GM12878 (cell line): ENCODE data around the gene SFXN1. TPM values are rescaled to one million over a fixed set of nuclear protein-coding genes. Genes with fewer than 3 reads are reported as not detected.

Experiments used
- ATAC-seq: fragments of 200-7000 bp; cut with Tn5 transposase; 3 replicates; pipeline ENCODE4 v1.9.1; 2020; ENCODE audit warnings: mild to moderate bottlenecking, moderate library complexity
- BruUV-seq: library from RNA; stranded (reverse); fragments of 400-500 nt; replicated peaks from 2 replicates; lab custom pipeline; 2021; lab: Mats Ljungman, UMichigan
- CTCF ChIA-PET: fragments of 300-600 bp; sonication (Branson Sonifier 250); formaldehyde crosslinking; extraction: SDS; loops from one replicate; lab custom pipeline; 2021; ENCODE audit warnings: inconsistent platforms; lab: Yijun Ruan, JAX
- POLR2A ChIA-PET: fragments of 350-600 bp; formaldehyde crosslinking; extraction: SDS; loops from one replicate; lab custom pipeline; 2021; ENCODE audit warnings: inconsistent platforms; lab: Charles Lee
- RAD21 ChIA-PET: fragments of 300-600 bp; sonication (Branson Sonifier 250); formaldehyde crosslinking; loops from one replicate; lab custom pipeline; 2023; ENCODE audit warnings: antibody characterized with exemption; ENCODE audit not compliant: unreplicated experiment; lab: Charles Lee
- SMC1A ChIA-PET: fragments of 300-600 bp; sonication (Branson Sonifier 250); formaldehyde crosslinking; loops from one replicate; lab custom pipeline; 2023; ENCODE audit not compliant: unreplicated experiment, uncharacterized antibody; lab: Charles Lee
- DNase-seq: peaks from one replicate; pipeline ENCODE4 v3.0.0-alpha.2; 2011; ENCODE audit warnings: low read depth, low spot score
- FAIRE-seq: peaks from 3 replicates; lab custom pipeline; 2011; peaks lifted over from hg19 to GRCh38; lab: Jason Lieb, UNC
- H2AFZ ChIP-seq: 2 replicates; pipeline ENCODE4 v1.6.0; 2011; ENCODE audit warnings: low read depth, low read length, control low read depth; ENCODE audit not compliant: control insufficient read depth
- H3K27ac ChIP-seq: 2 replicates; pipeline ENCODE4 v1.5.1; 2011; ENCODE audit warnings: control low read depth; ENCODE audit not compliant: control insufficient read depth, insufficient read depth
- H3K27me3 ChIP-seq, 2 experiments: replicated peaks in 1 of 2; 2 replicates each; pipeline versions ENCODE4 v1.6.0 to v1.6.1; 2011; ENCODE audit warnings: low read length in 1 of 2; ENCODE audit not compliant: control insufficient read depth in 2 of 2, insufficient read depth in 2 of 2
- H3K36me3 ChIP-seq, 2 experiments: 2 replicates each; pipeline ENCODE4 v1.5.1; 2011; ENCODE audit warnings: low read length in 1 of 2; ENCODE audit not compliant: control insufficient read depth in 2 of 2, insufficient read depth in 2 of 2
- H3K4me1 ChIP-seq: 2 replicates; pipeline ENCODE4 v1.6.1; 2011; ENCODE audit warnings: mild to moderate bottlenecking, low read length, moderate library complexity, mixed read lengths; ENCODE audit not compliant: control insufficient read depth, insufficient read depth
- H3K4me2 ChIP-seq: 2 replicates; pipeline ENCODE4 v1.6.0; 2011; ENCODE audit warnings: control low read depth; ENCODE audit not compliant: control insufficient read depth, insufficient read depth
- H3K4me3 ChIP-seq: fragments of 200-600 bp; sonication (generic); 2 replicates; pipeline ENCODE4 v1.5.1; 2016
- H3K79me2 ChIP-seq: 2 replicates; pipeline ENCODE4 v1.6.0; 2011; ENCODE audit warnings: low read length; ENCODE audit not compliant: control insufficient read depth, insufficient read depth
- H3K9ac ChIP-seq: 2 replicates; pipeline ENCODE4 v1.8.0; 2011; ENCODE audit warnings: low read length, control low read depth, mixed read lengths; ENCODE audit not compliant: control insufficient read depth, insufficient read depth
- H3K9me3 ChIP-seq: replicated peaks from 3 replicates; pipeline ENCODE4 v1.5.1; 2011; ENCODE audit warnings: mild to moderate bottlenecking, low read length; ENCODE audit not compliant: control insufficient read depth, insufficient read depth
- H4K20me1 ChIP-seq: 2 replicates; pipeline ENCODE4 v1.6.0; 2011; ENCODE audit not compliant: control insufficient read depth, insufficient read depth
- ASH2L ChIP-seq: fragments of 300-600, 200-600 bp; sonication (generic); IDR thresholded peaks from 2 replicates; pipeline ENCODE4 v1.6.1; 2017; ENCODE audit warnings: low read depth, mild to moderate bottlenecking, borderline replicate concordance
- BRCA1 ChIP-seq: IDR thresholded peaks from 2 replicates; pipeline ENCODE4 v1.6.1; 2011; ENCODE audit warnings: low read depth, low read length, improper control_type of control experiment
- CBFB ChIP-seq: IDR thresholded peaks from 2 replicates; pipeline ENCODE4 v1.6.1; 2016; ENCODE audit warnings: antibody characterized with exemption, low read depth
- CBX3 ChIP-seq: fragments of 200-600 bp; sonication (generic); IDR thresholded peaks from 2 replicates; pipeline ENCODE4 v1.6.1; 2016; ENCODE audit warnings: low read depth, borderline replicate concordance
- CREB1 ChIP-seq: IDR thresholded peaks from 2 replicates; pipeline ENCODE4 v1.6.1; 2012; ENCODE audit warnings: low read depth, mild to moderate bottlenecking, inconsistent platforms
- ETV6 ChIP-seq, 2 experiments: fragments of 450-650 bp in 1 of 2; IDR thresholded peaks in 1 of 2; conservative IDR thresholded peaks in 1 of 2; 2 replicates each; pipeline ENCODE4 v1.6.1; 2014; ENCODE audit warnings: antibody characterized with exemption in 1 of 2, borderline replicate concordance in 1 of 2, low read depth in 1 of 2, mild to moderate bottlenecking in 1 of 2, moderate library complexity in 1 of 2
- FOS ChIP-seq: IDR thresholded peaks from 3 replicates; pipeline ENCODE4 v1.6.1; 2011; ENCODE audit warnings: borderline replicate concordance; ENCODE audit not compliant: insufficient read length; ENCODE audit errors: extremely low read depth
- HDAC2 ChIP-seq: fragments of 200-600 bp; sonication (generic); IDR thresholded peaks from 2 replicates; pipeline ENCODE4 v1.6.1; 2017
- HSF1 ChIP-seq: fragments of 150-350 bp; IDR thresholded peaks from 2 replicates; pipeline ENCODE4 v1.6.1; 2014; ENCODE audit warnings: mild to moderate bottlenecking, low read depth, low read length
- MYC ChIP-seq: IDR thresholded peaks from 2 replicates; pipeline ENCODE4 v1.6.1; 2011; ENCODE audit warnings: mild to moderate bottlenecking, low read length, moderate library complexity, inconsistent platforms; ENCODE audit not compliant: insufficient read depth, insufficient replicate concordance, insufficient read length, severe bottlenecking
- NFYA ChIP-seq: IDR thresholded peaks from 2 replicates; pipeline ENCODE4 v1.6.1; 2011; ENCODE audit warnings: low read depth, mild to moderate bottlenecking, low read length, improper control_type of control experiment, borderline replicate concordance
- NR2C1 ChIP-seq: fragments of 450-650 bp; IDR thresholded peaks from 2 replicates; pipeline ENCODE4 v1.6.1; 2017; ENCODE audit warnings: antibody characterized with exemption, mild to moderate bottlenecking, moderate library complexity
- SIN3A ChIP-seq: IDR thresholded peaks from 2 replicates; pipeline ENCODE4 v1.6.1; 2012; ENCODE audit warnings: low read depth, low read length, improper control_type of control experiment
- USF2 ChIP-seq: IDR thresholded peaks from 2 replicates; pipeline ENCODE4 v1.6.1; 2011; ENCODE audit warnings: low read depth, low read length, improper control_type of control experiment, borderline replicate concordance
- ZBTB11 ChIP-seq: fragments of 450-650 bp; formaldehyde crosslinking; IDR thresholded peaks from 2 replicates; pipeline ENCODE4 v1.5.0; 2022; ENCODE audit warnings: mild to moderate bottlenecking, missing genetic modification characterization
- ZNF24 ChIP-seq: fragments of 450-650 bp; IDR thresholded peaks from 2 replicates; pipeline ENCODE4 v1.6.1; 2017; ENCODE audit warnings: antibody characterized with exemption, mild to moderate bottlenecking
- WGBS: methylation state at CpG from one replicate; pipeline ENCODE4 v1.1.6; 2016; ENCODE audit warnings: low lambda C conversion rate; ENCODE audit not compliant: insufficient replicate concordance, insufficient coverage; ENCODE audit errors: missing lambda C conversion rate; 5-methylcytosine and 5-hydroxymethylcytosine counted together
- in situ Hi-C: fragments of 300-500 bp; cut with MboI; formaldehyde crosslinking; loops from 9 replicates; pipeline ENCODE4 v1.14.3; 2018; ENCODE audit warnings: mixed read lengths
- intact Hi-C: fragments of 100-400 bp; cut with micrococcal nuclease; formaldehyde crosslinking; loops from one replicate; pipeline ENCODE4 v1.14.2; 2022; ENCODE audit not compliant: unreplicated experiment
- polyA plus RNA-seq, 11 experiments: library from polyadenylated mRNA; depleted of rRNA in 4 of 11; unstranded in 6 of 11; stranded (reverse) in 5 of 11; fragments of >200 nt; fragmentation: Nextera tagmentation in 4 of 11; fragmentation: Illumina TruSeq in 1 of 11; extraction: Ambion mirVana in 4 of 11; extraction: Trizol in 1 of 11; gene quantifications; 1 replicate in 1 of 11; 2 replicates in 10 of 11; pipeline versions ENCODE4 v1.2.1 to v1.2.3, GENCODE V29; 2011 to 2016; ENCODE audit warnings: inconsistent platforms in 2 of 11, missing spikeins in 2 of 11, low read depth in 1 of 11
- total RNA-seq, 4 experiments: library from RNA; depleted of rRNA in 3 of 4; stranded (reverse); fragments of >200 nt in 3 of 4; fragmentation: Illumina TruSeq in 1 of 4; extraction: Trizol in 1 of 4; gene quantifications; 2 replicates each; pipeline versions ENCODE4 v1.2.1 to v1.2.3, GENCODE V29; 2013 to 2021

The SFXN1 gene
- total and polyA plus RNA-seq, 10 of the 15 experiments (the other 5 are each of a cell fraction or from before 2014, with no cell fraction given) = 18.0 to 248 (median 103) TPM

- Histone ChIP-seq H3K4me1 (no peaks in the 10 kb centered on the region), H4K20me1 (no peaks in the 10 kb centered on the region), H3K27ac (no peak overlapping the region), H3K9ac (no peak overlapping the region), H3K79me2 (no peaks in the 10 kb centered on the region), H3K36me3 (no peaks in the 10 kb centered on the region), H3K27me3 (no peaks in the 10 kb centered on the region; a peak in 3 of 4 replicates), H2AFZ (no peak overlapping the region), H3K4me3 (no peak overlapping the region), H3K9me3 (no peaks in the 10 kb centered on the region), H3K4me2 (no peak overlapping the region)
- FAIRE-seq = no peak
- WGBS = 57% methylated on average over 5 of the region's 5 CpGs
- ATAC-seq = no peak
- ChIA-PET RAD21 (no interaction called here), SMC1A (no interaction called here), CTCF (no interaction called here), POLR2A (no interaction called here)
- in situ Hi-C loops = no loop called here
- no TSS peak for BruUV-seq
- no peak for DNase-seq
- intact Hi-C loops = no loop called here
- TF ChIP-seq SIN3A (no peak), CBX3 (no peak), ZBTB11 (CRISPR knock-in tag) (no peak), USF2 (no peak), ZNF24 (no peak), ASH2L (no peak), MYC (no peak), NR2C1 (no peak), CREB1 (no peak), NFYA (no peak), HDAC2 (no peak), BRCA1 (no peak), HSF1 (no peak), CBFB (no peak), ETV6 (conservative IDR thresholded peaks at IDR 0.05 in 1 of 2, IDR thresholded peaks at IDR 0.05 in 1 of 2; ENCODE audit: borderline replicate concordance in 1 of 2, low read depth in 1 of 2) (no peak), FOS (no peak)
Measured at GRCh38 chr5:175544586-175544985, 66.2 kb downstream of the SFXN1 start.
